Left lung (tissue), 10 donors: Measurements from ENCODE around the gene TLR6. TPM values are rescaled to one million over a fixed set of nuclear protein-coding genes. Genes with fewer than 3 reads are reported as not detected.

Experiments used
- ATAC-seq: fragments of 200-7000 bp; cut with Tn5 transposase; one replicate; pipeline ENCODE4 v1.9.1; 2020; ENCODE audit warnings: moderate library complexity
- DNase-seq, 4 donors: peaks; one replicate each; pipeline ENCODE4 v3.0.0-alpha.2; 2013 to 2020
- H3K27ac ChIP-seq, 2 donors: fragments of 200-600 bp; sonication (generic) in 1 of 2; one replicate each; pipeline versions ENCODE4 v1.5.0 to v1.8.0; 2020 to 2021
- H3K27me3 ChIP-seq, 2 donors: fragments of 200-600 bp; sonication (generic) in 1 of 2; one replicate each; pipeline versions ENCODE4 v1.5.0 to v1.8.0; 2020 to 2021
- H3K36me3 ChIP-seq, 2 donors: fragments of 200-600 bp; sonication (generic) in 1 of 2; one replicate each; pipeline versions ENCODE4 v1.5.0 to v1.8.0; 2020 to 2021
- H3K4me1 ChIP-seq, 2 donors: fragments of 200-600 bp; one replicate each; pipeline ENCODE4 v1.8.0; 2021
- H3K4me3 ChIP-seq, 2 donors: fragments of 200-600 bp; sonication (generic) in 1 of 2; one replicate each; pipeline versions ENCODE4 v1.5.0 to v1.8.0; 2020 to 2021; ENCODE audit warnings: mild to moderate bottlenecking in 1 of 2
- H3K9me3 ChIP-seq, 2 donors: fragments of 200-600 bp; sonication (generic) in 1 of 2; one replicate each; pipeline versions ENCODE4 v1.5.0 to v1.8.0; 2020 to 2021
- CTCF ChIP-seq, 2 donors: fragments of 200-600 bp; sonication (generic) in 1 of 2; IDR thresholded peaks; one replicate each; pipeline versions ENCODE4 v1.5.0 to v1.8.0; 2021; ENCODE audit warnings: antibody characterized with exemption in 2 of 2
- intact Hi-C, 2 donors: fragments of 100-400 bp; cut with DNase I; formaldehyde crosslinking; loops; one replicate each; pipeline versions ENCODE4 v1.11.2 to v1.14.2; 2022
- polyA plus RNA-seq, 6 donors: library from polyadenylated mRNA; unstranded; fragments of 120-200 nt; gene quantifications; one replicate each; pipeline ENCODE4 v1.2.1, GENCODE V29; 2013; ENCODE audit not compliant: insufficient read length in 6 of 6
- total RNA-seq, 2 donors: library from RNA; stranded (reverse); fragmentation: NEBNext Ultra II Directional; extraction: Animal tissue kit (Norgen Biotek cat#: 25700); gene quantifications; one replicate each; pipeline ENCODE4 v1.2.1, GENCODE V29; 2021
- donor health status: DM: no; HTN: yes; CAD: no.
- donor health status: DM: no; HTN: no; CAD: no.

The TLR6 gene
- total and polyA plus RNA-seq, 8 donors, result 0.96 to 18.1 (median 1.5) TPM

GRCh38 chr4:38861791-38862190 is 5.2 kb upstream of the TLR6 start:
- intact Hi-C loops, result loop anchor here in 1 of 2 donors (10.0 kb wide), 1 partner anchor 97 kb away; no protein-coding TSS in a partner anchor

DNA sequence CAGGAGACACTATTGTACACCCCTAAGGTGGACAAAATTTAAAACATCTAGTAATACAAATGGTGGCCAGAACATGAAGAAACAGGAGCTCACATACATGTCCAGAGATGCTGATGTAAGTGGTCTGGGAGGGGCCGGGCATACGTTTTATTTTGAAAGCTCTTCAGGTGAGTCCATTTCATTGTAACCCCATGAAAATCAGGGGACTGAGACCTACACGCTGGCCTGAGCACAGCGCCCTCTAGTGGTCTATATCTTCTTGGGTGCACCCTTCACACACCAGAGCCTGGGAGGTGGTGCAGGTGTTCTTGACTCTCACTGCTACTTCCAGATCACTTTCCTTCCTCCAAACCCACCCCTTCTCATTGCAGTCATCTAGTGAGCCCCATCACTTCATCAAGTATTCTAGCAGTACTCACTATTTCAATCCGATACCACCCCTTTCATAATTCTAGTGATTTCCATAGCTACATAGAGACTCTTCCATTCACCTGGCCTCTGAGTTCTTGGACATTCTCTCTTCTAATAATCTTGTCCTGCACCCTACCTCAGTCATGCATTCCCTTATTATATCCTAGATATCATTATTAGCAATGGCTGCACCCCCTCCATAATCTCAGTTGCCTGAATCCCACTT is 4.3 kb upstream of the TLR6 start:
- Histone ChIP-seq H3K27me3 (no peaks in the 10 kb centered on the region), H3K9me3 (no peaks in the 10 kb centered on the region), H3K4me1 (peaks cover 9 to 31% of the 10 kb centered on the region in 2 donors), H3K27ac (no peak overlapping the region), H3K4me3 (no peak overlapping the region), H3K36me3 (no peaks in the 10 kb centered on the region)
- DNase-seq, result peak in 1 of 4 donors; percentile 52
- peak; percentile 50 to 80 for TF ChIP-seq CTCF (IDR thresholded peaks at IDR 0.05)
- ATAC-seq, result peak; percentile 61
- intact Hi-C loops, result loop anchor here in 1 of 2 donors (10.0 kb wide), 1 partner anchor 96 kb away; no protein-coding TSS in a partner anchor

More at GRCh38 chr4:38861791-38862190, 5.2 kb upstream of the TLR6 start:
- ATAC-seq (no peak), DNase-seq (no peak)
- no peaks in the 10 kb centered on the region for H3K9me3 ChIP-seq
- H3K27ac ChIP-seq, result no peak overlapping the region
- H3K36me3 ChIP-seq, result no peaks in the 10 kb centered on the region
- no peaks in the 10 kb centered on the region for H3K27me3 ChIP-seq
- no peak for TF ChIP-seq CTCF (IDR thresholded peaks at IDR 0.05)
- H3K4me1 ChIP-seq, result peaks cover 5 to 33% of the 10 kb centered on the region in 2 donors
- no peak overlapping the region for H3K4me3 ChIP-seq

- DNase-seq, result no peak
- H3K4me1 ChIP-seq, result peaks cover 9 to 38% of the 10 kb centered on the region in 2 donors
- no peak overlapping the region for H3K4me3 ChIP-seq
- H3K27me3 ChIP-seq, result no peaks in the 10 kb centered on the region
- no peaks in the 10 kb centered on the region for H3K36me3 ChIP-seq
- intact Hi-C loops, result no loop called here
- no peak for ATAC-seq
- no peaks in the 10 kb centered on the region for H3K9me3 ChIP-seq
- TF ChIP-seq CTCF (IDR thresholded peaks at IDR 0.05), result no peak
- H3K27ac ChIP-seq, result peak overlapping the region in 1 of 2 donors; percentile 97
These were observed 2.9 kb upstream of the TLR6 start for GRCh38 chr4:38859501-38859900.

GRCh38 chr4:38858097-38858420 is 1.4 kb upstream of the TLR6 start:
- H3K4me1 ChIP-seq, result peaks cover 9 to 51% of the 10 kb centered on the region in 2 donors
- ATAC-seq, result no peak
- no peak overlapping the region for H3K4me3 ChIP-seq
- H3K27me3 ChIP-seq, result no peaks in the 10 kb centered on the region
- no peaks in the 10 kb centered on the region for H3K36me3 ChIP-seq
- intact Hi-C loops, result no loop called here
- DNase-seq, result no peak
- no peaks in the 10 kb centered on the region for H3K9me3 ChIP-seq
- TF ChIP-seq CTCF (IDR thresholded peaks at IDR 0.05), result no peak
- peak overlapping the region; percentile 74 to 97 for H3K27ac ChIP-seq

DNA sequence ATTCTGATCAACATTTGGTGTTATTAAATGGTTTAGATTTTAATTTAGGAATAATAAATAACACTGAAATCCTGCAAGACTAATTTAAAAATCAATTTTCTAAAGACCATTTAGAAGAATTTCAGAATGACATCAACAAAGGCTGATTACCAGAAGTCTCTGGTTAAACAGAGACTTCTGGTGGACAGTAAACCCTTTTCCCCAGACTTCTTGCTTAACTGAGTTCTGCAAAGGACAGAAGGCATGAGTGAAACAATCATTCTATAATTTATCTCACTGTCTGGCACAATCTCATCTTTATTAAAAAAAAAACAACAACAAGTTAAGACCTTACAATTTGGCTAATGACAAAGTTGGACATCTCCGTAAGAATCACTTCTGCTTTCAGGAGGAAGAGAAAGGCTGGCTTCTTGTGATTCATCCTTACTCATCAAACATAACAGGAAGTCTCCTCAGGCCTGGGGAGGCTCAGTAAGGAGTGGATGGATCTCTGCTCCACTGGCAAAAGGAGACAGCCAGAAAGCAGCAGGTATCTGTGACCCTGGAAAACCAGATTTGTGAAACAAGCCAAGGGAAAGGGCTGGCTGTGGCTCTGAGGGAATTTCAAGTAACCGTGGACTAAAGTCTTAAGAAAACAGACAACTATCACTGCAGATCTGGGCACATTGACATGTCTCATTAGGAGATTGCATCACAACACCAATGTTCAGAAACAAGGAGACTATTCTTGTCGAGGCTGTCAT is 908 bp upstream of the TLR6 start:
- TF ChIP-seq CTCF (IDR thresholded peaks at IDR 0.05), result no peak
- Histone ChIP-seq H3K4me3 (peak overlapping the region in 1 of 2 donors; percentile 43), H3K9me3 (no peaks in the 10 kb centered on the region), H3K27ac (peak overlapping the region; percentile 74 to 97), H3K4me1 (peaks cover 9 to 51% of the 10 kb centered on the region in 2 donors), H3K27me3 (no peaks in the 10 kb centered on the region), H3K36me3 (no peaks in the 10 kb centered on the region)
- intact Hi-C loops, result no loop called here
- peak; percentile 84 for ATAC-seq
- DNase-seq, result peak in 1 of 4 donors; percentile 60
